ENCODE data around the gene TMEM30B. TPM values are rescaled to one million over a fixed set of nuclear protein-coding genes. Genes with fewer than 3 reads are reported as not detected.
A peak's percentile ranks its signal among the peaks of the same experiment; 100 is the strongest.
"Not testable (repeated sequence)": the region's sequence is repeated elsewhere in the genome, so short reads cannot be mapped to it uniquely, and the experiment has no call there.

The TMEM30B gene
- total and polyA plus RNA-seq, 5 donors from 2014 or later: 2.1 to 4.8 (median 2.4) TPM

- peaks cover 5 to 15% of the 10 kb centered on the region in 2 experiments for H3K9me3 ChIP-seq (ENCODE audit: control insufficient read depth in 2 of 2, low read length in 2 of 2)
- Mint-ChIP-seq H3K36me3 (no peaks in the 10 kb centered on the region), H3K9me3 (peaks cover 0 to 16% (median 4%) of the 10 kb centered on the region in 7 donors), H3K4me1 (no peaks in the 10 kb centered on the region), H3K4me3 (no peak overlapping the region), H3K27me3 (peaks cover 36% of the 10 kb centered on the region), H3K27ac (no peak overlapping the region)
- H3K36me3 ChIP-seq (ENCODE audit: control insufficient read depth, insufficient read depth, low read length): no peaks in the 10 kb centered on the region
- ATAC-seq (ENCODE audit: low read depth in 2 of 2): no peak
- no peak overlapping the region for H3K27ac ChIP-seq (ENCODE audit: insufficient read depth, low read length, poor library complexity, severe bottlenecking)
- no peaks in the 10 kb centered on the region for H3K4me1 ChIP-seq (ENCODE audit: control insufficient read depth, insufficient read depth, low read length, poor library complexity, severe bottlenecking)
- DNase-seq: no peak
- H3K27me3 ChIP-seq (ENCODE audit: control insufficient read depth, insufficient read depth, low read length): peaks cover 5% of the 10 kb centered on the region
- no peak overlapping the region for H3K4me3 ChIP-seq (ENCODE audit: low read depth, low read length)
Observed at GRCh38 chr14:61240206-61240605, 40.9 kb downstream of the TMEM30B start.

- Mint-ChIP-seq H3K9me3 (peaks cover 0 to 16% (median 4%) of the 10 kb centered on the region in 7 donors), H3K27me3 (peaks cover 36% of the 10 kb centered on the region)
- H3K36me3 Mint-ChIP-seq; H3K4me1 Mint-ChIP-seq; ATAC-seq (ENCODE audit: low read depth in 2 of 2); H3K4me1 ChIP-seq (ENCODE audit: control insufficient read depth, insufficient read depth, low read length, poor library complexity, severe bottlenecking); H3K27ac ChIP-seq (ENCODE audit: insufficient read depth, low read length, poor library complexity, severe bottlenecking); H3K36me3 ChIP-seq (ENCODE audit: control insufficient read depth, insufficient read depth, low read length); DNase-seq; H3K4me3 Mint-ChIP-seq; H3K4me3 ChIP-seq (ENCODE audit: low read depth, low read length); H3K27ac Mint-ChIP-seq; H3K27me3 ChIP-seq (ENCODE audit: control insufficient read depth, insufficient read depth, low read length): not testable (repeated sequence)
- peaks cover 5 to 15% of the 10 kb centered on the region in 2 experiments for H3K9me3 ChIP-seq (ENCODE audit: control insufficient read depth in 2 of 2, low read length in 2 of 2)
Observed at GRCh38 chr14:61239285-61239684, 41.9 kb downstream of the TMEM30B start.

GRCh38 chr14:61238611-61239245 lies 42.4 kb downstream of the TMEM30B start:
- H3K27ac Mint-ChIP-seq: no peak overlapping the region
- DNase-seq: no peak
- peaks cover 0 to 16% (median 4%) of the 10 kb centered on the region in 7 donors for H3K9me3 Mint-ChIP-seq
- Histone ChIP-seq H3K4me3 (ENCODE audit: low read depth, low read length) (no peak overlapping the region), H3K4me1 (ENCODE audit: control insufficient read depth, insufficient read depth, low read length, poor library complexity, severe bottlenecking) (no peaks in the 10 kb centered on the region), H3K27me3 (ENCODE audit: control insufficient read depth, insufficient read depth, low read length) (peaks cover 12% of the 10 kb centered on the region), H3K27ac (ENCODE audit: insufficient read depth, low read length, poor library complexity, severe bottlenecking) (no peak overlapping the region), H3K9me3 (ENCODE audit: control insufficient read depth in 2 of 2, low read length in 2 of 2) (peaks cover 5 to 15% of the 10 kb centered on the region in 2 experiments), H3K36me3 (ENCODE audit: control insufficient read depth, insufficient read depth, low read length) (no peaks in the 10 kb centered on the region)
- no peak overlapping the region for H3K4me3 Mint-ChIP-seq
- no peak for ATAC-seq (ENCODE audit: low read depth in 2 of 2)
- no peaks in the 10 kb centered on the region for H3K4me1 Mint-ChIP-seq
- no peaks in the 10 kb centered on the region for H3K36me3 Mint-ChIP-seq
- H3K27me3 Mint-ChIP-seq: peaks cover 34% of the 10 kb centered on the region

- peaks cover 0 to 1% (median 0%) of the 10 kb centered on the region in 7 donors for H3K9me3 Mint-ChIP-seq
- H3K36me3 ChIP-seq (ENCODE audit: control insufficient read depth, insufficient read depth, low read length): no peaks in the 10 kb centered on the region
- peaks cover 13% of the 10 kb centered on the region for H3K27me3 ChIP-seq (ENCODE audit: control insufficient read depth, insufficient read depth, low read length)
- no peaks in the 10 kb centered on the region for H3K4me1 ChIP-seq (ENCODE audit: control insufficient read depth, insufficient read depth, low read length, poor library complexity, severe bottlenecking)
- H3K4me3 Mint-ChIP-seq: no peak overlapping the region
- ATAC-seq (ENCODE audit: low read depth in 2 of 2) (no peak), DNase-seq (no peak)
- peaks cover 38% of the 10 kb centered on the region for H3K27me3 Mint-ChIP-seq
- no peaks in the 10 kb centered on the region for H3K4me1 Mint-ChIP-seq
- no peak overlapping the region for H3K4me3 ChIP-seq (ENCODE audit: low read depth, low read length)
- H3K27ac ChIP-seq (ENCODE audit: insufficient read depth, low read length, poor library complexity, severe bottlenecking): no peak overlapping the region
- no peaks in the 10 kb centered on the region for H3K9me3 ChIP-seq (ENCODE audit: control insufficient read depth in 2 of 2, low read length in 2 of 2)
- no peak overlapping the region for H3K27ac Mint-ChIP-seq
- no peaks in the 10 kb centered on the region for H3K36me3 Mint-ChIP-seq
Observed at GRCh38 chr14:61234215-61234916, 46.8 kb downstream of the TMEM30B start.

GRCh38 chr14:61233436-61233956 lies 47.6 kb downstream of the TMEM30B start:
- Histone ChIP-seq H3K27me3 (ENCODE audit: control insufficient read depth, insufficient read depth, low read length) (peaks cover 13% of the 10 kb centered on the region), H3K36me3 (ENCODE audit: control insufficient read depth, insufficient read depth, low read length) (no peaks in the 10 kb centered on the region), H3K4me1 (ENCODE audit: control insufficient read depth, insufficient read depth, low read length, poor library complexity, severe bottlenecking) (no peaks in the 10 kb centered on the region), H3K9me3 (ENCODE audit: control insufficient read depth in 2 of 2, low read length in 2 of 2) (no peaks in the 10 kb centered on the region), H3K4me3 (ENCODE audit: low read depth, low read length) (no peak overlapping the region), H3K27ac (ENCODE audit: insufficient read depth, low read length, poor library complexity, severe bottlenecking) (no peak overlapping the region)
- H3K4me1 Mint-ChIP-seq: no peaks in the 10 kb centered on the region
- H3K27ac Mint-ChIP-seq: no peak overlapping the region
- DNase-seq (no peak), ATAC-seq (ENCODE audit: low read depth in 2 of 2) (no peak)
- H3K36me3 Mint-ChIP-seq: no peaks in the 10 kb centered on the region
- no peak overlapping the region for H3K4me3 Mint-ChIP-seq
- peaks cover 34% of the 10 kb centered on the region for H3K27me3 Mint-ChIP-seq
- H3K9me3 Mint-ChIP-seq: peaks cover 0 to 1% (median 0%) of the 10 kb centered on the region in 7 donors

- Mint-ChIP-seq H3K4me1 (no peaks in the 10 kb centered on the region), H3K36me3 (no peaks in the 10 kb centered on the region), H3K27ac (no peak overlapping the region), H3K4me3 (no peak overlapping the region), H3K27me3 (peaks cover 23% of the 10 kb centered on the region), H3K9me3 (no peaks in the 10 kb centered on the region)
- Histone ChIP-seq H3K36me3 (ENCODE audit: control insufficient read depth, insufficient read depth, low read length) (no peaks in the 10 kb centered on the region), H3K9me3 (ENCODE audit: control insufficient read depth in 2 of 2, low read length in 2 of 2) (no peaks in the 10 kb centered on the region), H3K27ac (ENCODE audit: insufficient read depth, low read length, poor library complexity, severe bottlenecking) (no peak overlapping the region), H3K4me3 (ENCODE audit: low read depth, low read length) (no peak overlapping the region), H3K4me1 (ENCODE audit: control insufficient read depth, insufficient read depth, low read length, poor library complexity, severe bottlenecking) (no peaks in the 10 kb centered on the region), H3K27me3 (ENCODE audit: control insufficient read depth, insufficient read depth, low read length) (peaks cover 13% of the 10 kb centered on the region)
- ATAC-seq (ENCODE audit: low read depth in 2 of 2) (no peak), DNase-seq (peak in 1 of 3 donors; percentile 35)
Observed at GRCh38 chr14:61231810-61232209, 49.3 kb downstream of the TMEM30B start.

- ATAC-seq (ENCODE audit: low read depth in 2 of 2) (no peak), DNase-seq (no peak)
- Mint-ChIP-seq H3K4me1 (no peaks in the 10 kb centered on the region), H3K36me3 (no peaks in the 10 kb centered on the region), H3K9me3 (no peaks in the 10 kb centered on the region), H3K27me3 (peaks cover 28% of the 10 kb centered on the region), H3K27ac (no peak overlapping the region), H3K4me3 (no peak overlapping the region)
- peaks cover 15% of the 10 kb centered on the region for H3K27me3 ChIP-seq (ENCODE audit: control insufficient read depth, insufficient read depth, low read length)
- no peaks in the 10 kb centered on the region for H3K36me3 ChIP-seq (ENCODE audit: control insufficient read depth, insufficient read depth, low read length)
- no peak overlapping the region for H3K4me3 ChIP-seq (ENCODE audit: low read depth, low read length)
- no peak overlapping the region for H3K27ac ChIP-seq (ENCODE audit: insufficient read depth, low read length, poor library complexity, severe bottlenecking)
- no peaks in the 10 kb centered on the region for H3K9me3 ChIP-seq (ENCODE audit: control insufficient read depth in 2 of 2, low read length in 2 of 2)
- H3K4me1 ChIP-seq (ENCODE audit: control insufficient read depth, insufficient read depth, low read length, poor library complexity, severe bottlenecking): no peaks in the 10 kb centered on the region
Observed at GRCh38 chr14:61229981-61230380, 51.2 kb downstream of the TMEM30B start.

Data from CD4-positive, CD25-positive, alpha-beta regulatory T cell (primary cell).